HG02938 (cell line): ENCODE measurements around the gene NSL1.

Experiments used
- ATAC-seq: cut with Tn5 transposase; IDR thresholded peaks from one replicate; pipeline ENCODE4 v1.9.1; 2021; ENCODE audit warnings: mild to moderate bottlenecking, moderate library complexity; ENCODE audit not compliant: unreplicated experiment

NSL1 gene, protein sequence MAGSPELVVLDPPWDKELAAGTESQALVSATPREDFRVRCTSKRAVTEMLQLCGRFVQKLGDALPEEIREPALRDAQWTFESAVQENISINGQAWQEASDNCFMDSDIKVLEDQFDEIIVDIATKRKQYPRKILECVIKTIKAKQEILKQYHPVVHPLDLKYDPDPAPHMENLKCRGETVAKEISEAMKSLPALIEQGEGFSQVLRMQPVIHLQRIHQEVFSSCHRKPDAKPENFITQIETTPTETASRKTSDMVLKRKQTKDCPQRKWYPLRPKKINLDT

DNA sequence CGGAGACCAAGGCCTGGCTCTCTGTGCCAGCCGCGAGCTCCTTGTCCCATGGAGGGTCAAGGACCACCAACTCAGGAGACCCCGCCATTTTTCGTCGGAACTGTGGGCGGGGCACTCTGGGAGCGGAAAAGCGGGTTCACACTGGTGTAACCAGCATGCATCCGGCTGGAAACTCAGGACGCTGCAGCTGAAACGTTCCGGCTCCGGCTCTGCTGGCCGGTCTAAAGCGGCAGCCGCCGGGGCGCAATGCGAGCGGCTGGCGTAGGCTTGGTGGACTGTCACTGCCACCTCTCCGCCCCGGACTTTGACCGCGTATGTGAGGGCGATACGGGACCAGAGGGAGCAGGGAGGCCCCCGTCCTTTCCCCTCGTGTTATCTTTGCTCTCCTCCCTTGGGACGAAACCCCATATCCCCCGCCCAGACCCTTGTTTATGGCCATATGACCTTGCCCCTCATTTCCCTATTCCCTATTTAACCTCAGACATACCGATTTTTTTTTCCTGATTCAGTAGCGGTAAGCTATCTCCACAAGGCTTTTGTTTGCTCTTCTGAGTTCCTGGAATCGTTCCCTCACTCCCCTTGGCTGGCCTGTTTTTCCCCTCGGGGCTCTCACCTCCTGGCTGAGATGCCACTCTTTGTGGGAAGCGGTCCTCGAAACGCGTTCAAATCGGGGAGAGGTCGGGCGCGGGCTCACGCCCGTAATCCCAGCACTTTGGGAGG is at the start of gene NSL1, which contains the start of gene TATDN3:
NSL1 (minus strand) TSS at position 102 of the 720 bp plus-strand sequence; CDS start at position 88, 14 bp downstream.
TATDN3 (plus strand) TSS at position 219 of the 720 bp plus-strand sequence; CDS start at position 247, 28 bp downstream.
- ATAC-seq, result peak; percentile 59

DNA sequence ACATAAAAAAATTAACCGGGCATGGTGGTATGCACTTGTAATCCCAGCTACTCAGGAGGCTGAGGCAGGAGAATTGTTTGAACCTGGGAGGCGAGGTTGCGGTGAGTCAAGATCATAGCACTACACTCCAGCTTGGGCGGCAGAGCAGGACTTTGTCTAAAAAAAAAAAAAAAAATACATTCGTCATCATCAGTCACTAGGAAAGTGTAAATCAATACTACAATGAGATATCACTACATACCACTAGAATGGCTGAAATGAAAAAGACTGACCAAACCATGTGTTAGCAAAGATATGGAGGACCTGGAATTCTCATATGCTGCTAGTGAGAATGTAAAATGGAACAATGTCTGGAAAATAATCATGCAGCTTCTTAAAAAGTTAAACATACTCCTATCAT is 46.6 kb upstream of the NSL1 start:
- no peak for ATAC-seq

DNA sequence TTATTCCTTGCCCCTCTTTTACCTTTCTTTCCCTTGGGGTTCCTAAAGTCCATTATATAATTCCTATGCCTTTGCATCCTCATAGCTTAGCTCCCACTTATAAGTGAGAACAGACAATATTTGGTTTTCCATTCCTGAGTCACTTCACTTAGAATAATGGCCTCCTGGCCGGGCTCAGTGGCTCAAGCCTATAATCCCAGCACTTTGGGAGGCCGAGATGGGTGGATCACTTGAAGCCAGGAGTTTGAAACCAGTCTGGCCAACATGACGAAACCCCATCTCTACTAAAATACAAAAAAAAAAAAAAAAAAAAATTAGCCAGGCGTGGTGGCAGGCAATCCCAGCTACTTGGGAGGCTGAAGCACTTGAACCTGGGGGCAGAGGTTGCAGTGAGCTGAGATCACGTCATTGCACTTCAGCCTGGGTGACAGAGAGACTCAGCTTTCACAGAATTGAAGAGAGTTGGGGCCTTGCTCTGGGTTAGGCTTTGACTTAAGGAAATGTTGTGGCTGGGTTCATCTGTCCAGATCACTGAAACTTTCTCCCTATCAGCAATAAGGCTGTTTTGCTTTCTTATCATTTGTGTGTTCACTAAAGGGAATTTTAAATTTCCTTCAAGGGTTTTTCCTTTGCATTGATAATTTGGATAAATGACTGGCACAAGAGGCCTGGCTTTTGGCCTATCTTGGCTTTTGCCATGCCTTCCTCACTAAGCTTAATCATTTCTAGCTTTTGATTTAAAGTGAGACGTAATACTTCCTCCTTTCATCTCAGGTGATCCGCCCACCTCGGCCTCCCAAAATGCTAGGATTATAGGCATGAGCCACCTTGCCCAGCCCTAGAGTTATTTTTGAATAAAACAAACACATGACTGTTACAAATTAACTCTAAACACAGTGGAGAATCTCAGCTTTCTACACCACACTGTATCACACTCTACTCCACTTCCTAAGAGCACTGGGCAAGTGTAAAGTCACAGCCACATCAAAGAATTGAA is 41.9 kb upstream of the NSL1 start:
- ATAC-seq, result peak; percentile 66

DNA sequence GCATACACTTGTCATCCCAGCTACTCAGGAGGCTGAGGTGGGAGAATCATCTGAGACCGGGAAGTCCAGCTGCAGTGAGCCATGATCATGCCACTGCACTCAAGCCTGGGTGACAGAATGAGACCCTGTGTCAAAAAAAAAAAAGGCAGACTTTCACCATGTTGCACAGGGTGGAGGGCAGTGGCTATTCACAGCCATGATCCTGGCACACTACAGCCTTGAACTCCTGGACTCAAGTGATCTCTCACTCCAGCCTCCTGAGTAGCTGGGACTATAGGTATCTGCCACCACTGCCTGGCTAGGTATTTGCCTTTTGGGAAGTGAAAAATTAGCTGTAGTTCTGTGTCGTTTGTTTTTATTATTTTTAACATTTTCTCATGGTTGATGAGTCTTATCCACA is 36.8 kb upstream of the NSL1 start:
- no peak for ATAC-seq

DNA sequence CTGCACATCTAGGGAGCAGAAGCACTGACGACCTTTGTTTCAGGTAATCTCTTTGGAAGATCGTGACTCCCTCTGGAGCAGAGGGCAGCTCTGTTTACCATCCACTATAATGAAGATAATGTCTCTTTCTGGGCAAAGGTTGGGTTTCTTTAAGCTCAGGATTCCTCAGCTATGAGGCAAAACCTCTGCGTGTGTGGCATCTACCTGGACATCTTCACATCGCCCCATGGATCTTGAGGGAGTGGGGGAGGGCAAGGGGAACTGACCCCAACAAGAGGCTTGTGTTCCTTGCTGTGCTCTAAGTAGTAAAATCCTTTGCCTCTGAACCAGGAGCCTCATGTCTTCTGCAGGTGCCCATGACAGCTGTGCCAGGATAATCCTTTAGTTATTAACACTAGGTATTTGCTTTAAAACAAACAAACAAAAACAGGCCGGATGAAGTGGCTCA is 36.3 kb upstream of the NSL1 start:
- no peak for ATAC-seq

DNA sequence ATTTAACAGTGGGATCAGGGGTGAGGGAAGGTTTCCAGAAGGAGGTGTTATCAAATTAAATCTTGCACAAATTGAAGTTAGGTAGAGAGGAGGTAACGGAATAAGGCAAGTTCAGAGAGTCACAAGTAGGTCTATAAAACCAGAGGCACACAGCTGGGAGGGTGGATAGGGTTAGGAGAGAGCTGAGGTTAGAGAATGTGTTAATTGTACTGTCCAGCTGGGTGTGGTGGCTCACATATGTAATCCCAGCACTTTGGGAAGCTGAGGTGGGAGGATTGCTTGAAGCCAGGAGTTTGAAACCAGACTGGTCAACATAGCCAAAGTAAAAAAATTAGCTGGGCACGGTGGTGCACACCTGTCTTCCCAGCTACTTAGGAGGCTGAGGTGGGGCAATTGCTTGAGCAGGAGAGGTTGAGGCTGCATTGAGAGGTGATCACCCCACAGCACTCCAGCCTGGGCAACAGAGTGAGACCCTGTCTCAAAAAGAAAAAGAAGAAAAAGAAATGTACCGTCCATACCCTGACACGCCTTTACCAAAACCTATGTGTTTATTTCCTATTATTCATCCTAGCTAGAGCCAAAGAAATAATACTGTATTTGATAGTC is 35.7 kb upstream of the NSL1 start:
- no peak for ATAC-seq

DNA sequence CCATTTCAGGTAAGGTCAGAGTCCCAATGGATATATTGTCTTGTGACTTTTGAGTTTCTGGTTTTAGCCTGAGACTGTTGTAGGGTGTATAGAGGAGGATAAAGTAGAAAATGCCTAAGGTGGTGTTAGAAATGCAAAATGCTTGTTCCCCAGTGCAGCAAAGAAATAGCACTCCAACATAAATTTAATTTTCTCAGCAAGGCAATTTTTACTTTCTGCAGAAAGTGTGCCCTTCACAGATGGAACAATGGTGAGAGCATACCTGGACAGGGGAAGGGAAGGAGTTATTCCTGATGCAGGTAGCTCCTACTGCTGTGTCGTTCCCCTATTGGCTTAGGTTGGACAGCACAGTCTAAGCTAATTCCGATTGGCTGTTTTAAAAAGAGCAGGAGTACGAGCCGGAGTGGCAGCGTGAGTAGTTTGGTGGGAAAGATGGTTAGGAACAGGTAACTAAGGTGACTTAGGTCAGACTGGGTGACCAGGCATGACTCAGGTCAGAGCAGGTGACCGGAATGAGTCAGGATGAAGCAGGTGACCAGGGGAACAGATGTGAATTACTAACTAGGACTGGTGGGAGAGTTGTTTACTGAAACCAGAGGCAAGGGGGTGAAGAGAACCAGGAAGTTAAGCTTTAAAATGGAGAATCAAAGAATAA is 34.3 kb upstream of the NSL1 start:
- ATAC-seq, result no peak

DNA sequence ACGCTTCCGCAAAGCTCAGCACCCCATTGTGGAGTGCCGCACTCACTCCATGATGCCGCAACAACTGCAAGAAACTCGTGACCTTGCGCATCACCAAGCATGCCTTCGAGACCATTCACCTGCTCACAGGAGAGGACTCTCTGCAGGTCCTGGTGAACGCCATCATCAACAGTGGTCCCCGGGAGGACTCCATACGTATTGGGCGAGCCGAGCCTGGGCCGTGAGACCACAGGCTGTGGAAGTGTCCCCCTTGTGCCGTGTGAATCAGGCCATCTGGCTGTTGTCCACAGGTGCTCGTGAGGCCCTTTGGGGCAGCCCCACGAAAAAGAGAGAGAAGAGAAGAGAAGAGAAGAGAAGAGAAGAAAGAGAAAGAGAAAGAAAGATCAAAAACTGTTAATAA is 32.6 kb upstream of the NSL1 start:
- ATAC-seq, result no peak

DNA sequence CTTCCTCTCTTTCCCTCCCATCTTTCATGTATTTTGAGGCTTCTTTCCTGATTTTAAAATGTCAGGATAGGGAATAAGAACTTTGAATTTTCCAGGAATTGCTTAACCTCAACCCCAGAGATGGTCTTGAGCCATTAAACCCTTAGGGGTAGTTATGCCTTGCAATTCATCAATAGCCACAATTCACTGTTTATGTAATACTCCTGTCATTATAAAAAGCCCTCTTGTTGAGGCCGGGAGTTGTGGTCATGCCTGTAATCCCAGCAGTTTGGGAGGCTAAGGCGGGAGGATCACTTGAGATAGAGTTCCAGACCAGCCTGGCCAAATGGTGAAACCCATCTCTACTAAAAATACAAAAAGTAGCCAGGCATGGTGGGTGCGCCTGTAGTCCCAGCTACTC is 31.4 kb upstream of the NSL1 start:
- no peak for ATAC-seq

DNA sequence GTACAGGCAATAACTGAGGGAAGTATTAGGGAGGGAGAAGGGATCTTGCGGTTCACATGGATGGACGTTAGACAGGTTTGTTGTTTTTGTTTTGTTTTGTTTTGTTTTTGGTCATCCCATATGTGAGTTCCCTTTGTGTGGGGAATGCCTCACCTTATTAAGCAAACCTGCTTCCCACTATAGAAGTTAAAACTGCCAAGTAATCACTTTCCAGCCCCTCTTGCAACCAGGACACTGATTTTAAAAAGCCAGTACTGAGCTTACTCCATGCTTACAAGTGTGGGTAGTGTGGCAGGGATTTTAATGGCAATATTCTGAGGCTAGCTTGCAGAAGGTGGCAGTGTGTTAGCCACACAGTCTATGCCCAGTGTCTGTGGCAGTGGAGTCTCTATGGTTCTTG is 29.4 kb upstream of the NSL1 start:
- no peak for ATAC-seq

DNA sequence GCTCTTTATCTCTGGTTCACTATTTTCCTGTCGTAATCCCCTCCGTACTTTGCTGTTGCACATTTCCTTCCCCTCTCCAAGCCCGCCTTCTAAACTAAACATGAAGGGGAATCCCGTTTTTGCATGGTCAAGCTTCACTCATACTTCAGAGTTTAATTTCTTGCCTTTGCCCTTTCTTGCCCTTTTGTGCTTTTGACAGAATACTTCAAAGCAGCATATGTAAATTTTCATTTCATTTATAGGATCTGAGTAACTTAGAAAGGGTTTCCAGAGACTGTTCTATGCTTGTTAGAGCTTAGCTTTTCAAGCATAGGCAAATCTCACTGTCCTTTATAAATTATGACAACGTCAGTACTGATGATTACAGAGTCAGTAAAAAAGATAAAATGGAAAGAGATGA is 28.1 kb upstream of the NSL1 start:
- peak; percentile 58 for ATAC-seq

DNA sequence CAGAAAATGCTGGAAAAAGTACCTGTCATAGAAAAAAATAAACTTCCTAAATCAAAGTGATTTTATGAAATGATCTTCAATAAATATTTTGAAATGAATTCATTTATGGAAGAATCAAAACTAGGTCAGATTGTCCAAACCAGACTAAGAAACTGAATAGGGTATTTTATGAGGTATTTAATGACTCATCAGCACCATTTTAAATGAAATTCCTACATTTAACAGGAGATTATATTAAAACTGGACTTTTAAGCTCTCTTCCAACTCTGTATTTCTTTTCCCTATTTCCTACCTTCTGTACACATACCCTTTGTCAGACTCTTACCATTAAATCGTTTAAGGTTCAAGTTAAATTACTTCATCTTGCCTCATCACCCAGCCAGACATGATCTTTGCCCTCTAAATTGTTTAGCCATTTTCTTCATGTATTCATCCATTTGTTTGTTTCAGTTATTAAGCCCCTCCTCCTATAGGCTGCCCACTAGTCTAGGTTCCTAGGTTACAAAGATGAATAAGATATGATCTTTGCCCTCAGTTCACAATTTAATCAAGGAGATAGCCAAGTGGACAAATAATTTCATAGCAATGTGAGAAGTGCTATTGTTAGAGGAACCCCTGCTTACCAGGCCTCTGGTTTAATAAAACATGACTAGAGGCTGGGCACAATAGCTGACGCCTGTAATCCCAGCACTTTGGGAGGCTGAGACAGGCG is 25.1 kb upstream of the NSL1 start:
- ATAC-seq, result no peak

DNA sequence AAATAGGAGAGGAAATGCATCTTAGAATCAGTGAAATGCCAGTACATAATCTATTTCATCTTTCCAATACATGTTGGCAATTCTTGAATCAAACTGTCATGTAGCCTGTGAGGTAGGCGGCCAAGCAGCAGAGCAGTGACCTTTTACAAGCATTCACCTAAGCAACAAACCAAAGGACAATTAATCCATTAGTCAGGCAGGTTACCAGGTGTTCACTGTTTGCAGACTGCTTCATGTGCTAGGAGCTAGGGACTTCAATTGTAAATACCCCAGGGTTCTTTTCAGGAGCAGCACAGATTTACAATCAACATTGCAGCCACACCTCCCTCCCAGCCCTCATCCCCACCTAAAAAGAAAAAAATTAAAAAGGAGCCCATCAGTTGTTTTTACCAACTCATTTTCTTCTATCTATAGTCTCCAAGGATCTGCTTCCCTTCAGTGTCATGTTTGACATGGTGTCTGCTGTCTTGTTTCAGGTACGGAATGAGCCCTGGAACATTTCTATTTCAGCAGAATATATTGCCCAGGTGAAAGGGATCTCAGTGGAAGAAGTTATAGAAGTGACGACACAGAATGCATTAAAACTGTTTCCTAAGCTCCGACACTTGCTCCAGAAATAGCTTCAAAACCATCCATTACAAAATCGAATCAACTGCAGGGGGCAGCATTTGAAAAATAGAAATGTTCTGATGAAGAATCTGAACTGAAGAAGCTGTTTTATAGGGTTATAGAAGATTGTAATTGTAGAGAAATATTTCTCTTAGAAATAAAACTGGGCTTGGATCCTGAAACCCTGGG is 23.2 kb upstream of the NSL1 start:
- no peak for ATAC-seq

DNA sequence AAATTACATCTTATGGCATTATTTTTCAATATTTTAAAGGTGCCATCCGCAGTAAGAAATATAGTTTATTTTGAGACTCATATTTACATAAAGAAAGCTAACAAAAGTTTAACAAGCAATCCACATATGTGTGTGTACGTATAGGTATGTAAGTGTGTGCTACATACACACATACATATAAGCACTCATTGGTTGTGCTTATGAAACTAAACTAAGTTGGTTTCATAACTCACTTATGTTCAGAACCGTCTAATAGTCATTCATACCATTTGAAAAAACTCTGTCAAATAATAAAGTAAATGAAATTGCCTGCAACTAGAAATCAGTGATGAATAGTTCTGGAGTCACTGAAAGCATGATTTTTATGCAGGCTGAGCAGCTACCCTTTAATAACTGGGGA is 14.2 kb upstream of the NSL1 start:
- no peak for ATAC-seq

DNA sequence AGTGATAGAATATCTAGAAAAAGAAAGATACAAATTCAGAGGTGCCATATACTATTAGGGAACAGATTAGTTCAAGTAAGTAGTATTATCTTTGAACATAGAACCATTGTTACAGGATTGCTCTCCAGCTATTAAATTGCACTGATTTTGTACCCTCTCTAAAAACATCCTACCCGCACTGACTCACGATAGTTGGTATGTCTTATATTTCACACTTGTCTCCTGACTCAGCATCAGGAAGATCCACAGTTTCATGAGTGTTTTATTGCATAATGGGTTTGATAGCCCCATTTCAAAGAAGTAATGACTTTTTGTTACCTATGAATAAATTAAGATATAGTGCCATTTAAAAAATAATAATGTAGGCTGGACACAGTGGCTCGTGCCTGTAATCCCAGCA is 6.1 kb upstream of the NSL1 start:
- ATAC-seq, result no peak

DNA sequence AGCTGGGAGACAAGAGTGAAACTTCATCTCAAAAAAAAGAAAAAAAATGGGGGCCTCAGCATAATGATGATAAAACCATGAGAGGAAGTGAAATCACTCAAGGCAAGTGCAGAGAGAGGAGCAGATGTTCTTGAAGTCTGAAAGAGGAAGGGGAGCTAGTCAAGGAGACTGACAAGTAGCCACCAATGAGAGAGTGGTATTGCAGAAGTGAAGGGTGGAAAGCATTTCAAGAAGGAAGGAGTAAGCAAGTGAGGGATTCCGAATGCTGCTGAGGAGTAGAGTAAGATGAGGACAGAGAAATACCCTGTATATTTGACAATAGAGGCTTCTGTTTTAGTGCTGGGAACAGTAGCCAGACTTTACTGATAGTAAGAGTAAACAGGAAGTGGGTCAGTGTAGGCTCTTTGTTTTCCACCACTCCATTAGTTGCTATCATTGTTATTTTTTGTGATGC is 3.0 kb upstream of the NSL1 start:
- ATAC-seq, result peak; percentile 85

DNA sequence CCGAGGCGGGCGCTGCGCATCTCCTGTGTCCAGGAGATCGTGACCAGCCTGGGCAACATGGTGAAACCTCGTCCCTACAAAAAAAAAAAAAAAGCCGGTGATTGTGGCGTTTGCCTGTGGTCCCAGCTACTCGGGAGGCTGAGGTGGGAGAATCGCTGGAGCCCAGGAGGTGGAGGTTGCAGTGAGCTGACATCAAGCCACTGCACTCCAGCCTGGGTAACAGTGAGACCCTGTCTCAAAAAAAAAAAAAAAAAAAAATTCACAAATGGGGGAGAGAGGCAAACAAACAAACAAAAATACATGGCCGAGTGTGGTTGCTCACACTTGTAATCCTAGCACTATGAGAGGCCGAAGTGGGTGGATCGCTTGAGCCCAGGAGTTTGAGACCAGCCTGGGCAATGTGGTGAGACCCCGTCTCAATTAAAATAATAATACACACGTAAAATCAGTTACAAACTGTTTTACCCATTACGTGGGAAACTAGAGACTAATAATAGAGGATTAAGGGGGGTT is 875 bp upstream of the NSL1 start:
- no peak for ATAC-seq

DNA sequence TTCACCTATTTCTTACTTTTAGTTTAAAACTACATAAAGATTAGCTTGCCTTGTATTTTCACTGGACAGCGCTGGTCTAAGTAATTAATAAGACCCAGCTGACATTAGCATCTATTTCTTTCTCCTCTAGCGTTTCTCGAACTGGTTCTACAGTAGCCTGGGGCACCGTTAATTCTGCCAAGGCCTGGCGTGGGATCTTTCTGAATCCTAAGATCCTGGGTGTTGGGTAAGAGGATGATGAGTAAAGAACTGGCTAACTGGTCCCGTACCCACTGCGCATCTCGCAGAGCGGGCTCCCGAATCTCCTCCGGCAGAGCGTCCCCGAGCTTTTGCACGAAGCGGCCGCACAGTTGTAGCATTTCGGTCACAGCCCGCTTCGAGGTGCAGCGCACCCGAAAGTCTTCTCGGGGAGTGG is 309 bp downstream of the NSL1 start:
- peak; percentile 31 for ATAC-seq
